M059J (cell line): ENCODE data around the gene CASQ1. TPM values are rescaled to one million over a fixed set of nuclear protein-coding genes. Genes with fewer than 3 reads are reported as not detected.

Experiments
- DNase-seq: peaks from one replicate; pipeline ENCODE4 v3.0.0-alpha.2; 2012; ENCODE audit warnings: low read depth
- total RNA-seq: library from RNA; depleted of rRNA; stranded (reverse); fragments of >200 nt; shearing (Covaris generic); gene quantifications from 2 replicates; pipeline ENCODE4 v1.2.3, GENCODE V29; 2014

The CASQ1 gene
- total RNA-seq, 1 experiment from 2014 or later, result not detected

- DNase-seq, result no peak
Observed at GRCh38 chr1:160168609-160169369, 21.6 kb upstream of the CASQ1 start.

GRCh38 chr1:160169553-160170399 is 20.6 kb upstream of the CASQ1 start:
- no peak for DNase-seq

DNA sequence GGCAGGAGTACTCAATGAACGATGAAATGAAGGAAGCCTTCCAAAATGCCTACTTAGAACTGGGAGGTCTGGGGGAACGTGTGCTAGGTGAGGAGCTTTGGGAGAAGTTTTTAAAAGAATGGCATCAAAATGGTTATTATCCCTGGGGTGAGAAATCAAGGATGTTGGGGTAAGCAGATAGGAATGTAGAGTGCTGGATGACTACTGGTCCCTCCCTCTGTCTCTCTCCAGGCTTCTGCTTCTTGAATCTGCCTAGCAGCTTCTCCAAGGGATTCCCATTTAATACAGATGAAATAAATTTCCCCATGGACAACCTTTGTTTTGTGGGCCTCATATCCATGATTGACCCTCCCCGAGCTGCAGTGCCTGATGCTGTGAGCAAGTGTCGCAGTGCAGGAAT is 19.0 kb upstream of the CASQ1 start:
- DNase-seq, result peak; percentile 24

DNA sequence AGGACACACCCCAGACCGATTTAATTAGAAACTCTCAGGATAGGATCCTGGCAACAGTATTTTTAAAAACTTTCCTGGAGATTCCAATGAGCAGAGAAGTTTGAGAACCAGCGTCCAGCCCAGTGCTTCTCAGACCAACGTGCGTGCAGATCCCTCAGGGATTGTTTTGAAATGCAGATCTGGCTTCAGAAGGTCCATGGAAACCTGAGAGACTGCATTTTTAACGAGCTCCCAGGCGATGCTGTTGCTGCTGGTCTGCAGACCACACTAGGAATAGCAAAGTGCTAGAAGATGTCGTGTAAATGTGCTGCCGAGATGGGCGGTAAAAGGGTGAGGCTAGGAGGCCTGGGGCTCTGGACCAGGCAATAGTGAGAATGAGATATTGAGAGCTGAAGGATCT is 18.4 kb upstream of the CASQ1 start:
- no peak for DNase-seq

- DNase-seq, result no peak
Observed at GRCh38 chr1:160177231-160177630, 13.1 kb upstream of the CASQ1 start.

GRCh38 chr1:160177667-160178066 is 12.7 kb upstream of the CASQ1 start:
- no peak for DNase-seq

DNA sequence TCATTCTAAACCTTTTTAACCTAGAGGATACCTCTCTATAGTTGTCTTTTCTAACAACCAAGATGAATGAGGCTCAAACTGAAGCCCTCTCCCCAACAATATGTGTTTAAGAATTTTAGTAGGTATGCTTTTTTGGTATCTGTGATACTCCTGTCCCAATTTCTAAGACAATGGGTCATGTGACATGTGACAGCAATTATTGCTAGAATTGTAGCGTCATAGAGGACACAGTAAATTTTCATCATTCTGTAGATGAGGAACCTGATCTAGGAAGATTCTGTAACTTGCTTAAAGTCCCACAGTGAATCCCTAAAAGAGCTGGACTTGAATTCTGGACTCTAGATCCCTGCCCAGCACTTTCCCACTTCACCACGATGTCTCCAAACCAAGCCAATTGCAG is 11.6 kb upstream of the CASQ1 start:
- DNase-seq, result no peak

- DNase-seq, result no peak
Observed at GRCh38 chr1:160179336-160179735, 11.0 kb upstream of the CASQ1 start.

DNA sequence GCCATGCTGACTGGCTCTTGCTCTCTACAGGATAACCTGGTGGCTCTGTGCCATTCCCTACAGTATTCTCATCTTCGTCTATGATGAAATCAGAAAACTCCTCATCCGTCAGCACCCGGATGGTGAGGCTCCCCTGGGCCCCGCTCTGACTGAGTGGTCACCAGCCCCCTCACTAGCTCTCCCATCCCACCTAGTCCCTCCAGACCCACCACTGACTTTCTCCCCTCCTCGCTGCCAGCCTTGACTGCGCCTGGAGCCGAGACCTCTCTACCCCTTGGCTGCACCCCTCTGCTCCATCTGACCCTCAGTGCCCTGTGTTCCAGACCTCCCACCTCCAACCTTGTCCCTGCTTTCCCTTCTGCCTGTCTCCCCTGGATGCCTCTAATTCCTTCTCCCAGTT is 4.1 kb upstream of the CASQ1 start:
- DNase-seq, result no peak

DNA sequence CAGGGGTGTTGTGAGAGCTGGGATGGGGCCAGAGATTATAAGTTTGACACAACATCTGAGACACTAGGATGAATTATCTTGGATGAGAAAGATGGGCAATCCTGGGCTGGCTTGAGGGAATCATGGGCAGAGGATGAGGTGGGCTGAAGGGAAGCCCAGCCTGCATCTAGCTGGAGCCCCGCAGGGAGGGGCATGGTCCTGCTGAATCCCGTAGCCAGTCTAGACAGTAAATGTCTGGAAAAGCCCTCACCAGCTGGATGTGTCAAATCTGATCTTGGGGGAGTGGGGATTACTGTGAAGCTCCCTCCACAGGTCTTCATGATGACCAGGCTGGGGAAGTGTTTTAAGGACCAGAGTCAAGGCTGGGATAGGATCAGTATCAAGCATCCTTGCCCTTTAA is 3.6 kb upstream of the CASQ1 start:
- no peak for DNase-seq

GRCh38 chr1:160187407-160187806 is 3.0 kb upstream of the CASQ1 start:
- no peak for DNase-seq

DNA sequence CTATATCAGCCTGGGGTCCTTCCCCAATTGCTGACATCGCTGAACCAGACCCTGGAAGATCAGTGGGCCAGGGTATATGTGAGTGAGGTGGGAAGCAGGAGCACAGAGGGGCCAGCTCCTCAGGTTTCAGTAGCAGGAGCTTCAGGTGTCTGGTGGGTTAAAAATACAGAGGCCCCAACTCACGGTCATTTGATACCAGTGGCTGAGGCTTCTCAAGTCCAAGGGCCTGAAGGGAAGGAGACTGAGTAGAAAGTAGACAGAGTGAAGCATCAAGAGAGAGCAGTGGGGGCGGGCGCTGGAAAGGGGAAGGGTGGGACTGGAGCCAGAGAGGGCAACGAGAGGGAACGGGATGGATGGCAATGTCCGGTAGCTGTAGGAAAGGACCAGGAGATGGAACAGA is 2.0 kb upstream of the CASQ1 start:
- DNase-seq, result no peak

DNA sequence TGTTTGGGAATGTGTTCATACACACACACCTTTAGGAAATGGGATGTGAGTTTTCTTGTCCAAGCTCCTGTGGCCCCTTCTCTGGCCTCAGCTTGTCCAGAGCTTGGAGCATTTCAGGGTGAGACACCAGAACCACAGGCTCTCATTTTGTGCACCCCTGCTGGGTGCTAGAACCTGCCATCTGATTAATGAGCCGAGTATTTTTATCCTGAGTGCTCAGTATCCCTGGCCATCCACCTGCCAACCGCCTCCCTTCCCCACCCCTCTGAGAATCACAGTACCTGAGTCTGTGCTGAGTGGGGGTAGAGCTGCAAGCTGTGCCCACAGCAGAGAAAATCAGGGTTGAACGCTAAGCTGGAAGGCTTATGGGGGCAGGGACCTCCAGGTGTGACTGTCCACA is 1.4 kb downstream of the CASQ1 start:
- DNase-seq, result no peak

DNA sequence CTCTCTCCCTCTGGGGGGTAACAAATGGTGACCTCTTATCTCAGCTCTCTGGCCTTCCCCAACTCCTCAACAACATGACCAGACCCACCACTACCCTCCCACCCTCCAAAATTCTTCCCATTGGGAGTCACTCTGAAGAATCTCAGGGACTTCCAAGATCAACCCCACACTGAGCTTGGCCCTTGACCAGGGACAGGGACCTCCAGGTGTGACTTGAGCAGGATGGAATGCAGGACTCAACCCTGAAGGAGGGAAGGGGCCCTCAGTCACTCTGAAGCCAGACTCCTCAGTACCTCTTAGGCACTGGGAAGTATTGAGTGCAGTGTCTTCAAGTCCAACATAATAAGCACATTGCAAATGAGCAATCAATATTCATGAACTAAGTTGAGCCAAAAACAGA is 1.9 kb downstream of the CASQ1 start:
- DNase-seq, result peak; percentile 26

DNA sequence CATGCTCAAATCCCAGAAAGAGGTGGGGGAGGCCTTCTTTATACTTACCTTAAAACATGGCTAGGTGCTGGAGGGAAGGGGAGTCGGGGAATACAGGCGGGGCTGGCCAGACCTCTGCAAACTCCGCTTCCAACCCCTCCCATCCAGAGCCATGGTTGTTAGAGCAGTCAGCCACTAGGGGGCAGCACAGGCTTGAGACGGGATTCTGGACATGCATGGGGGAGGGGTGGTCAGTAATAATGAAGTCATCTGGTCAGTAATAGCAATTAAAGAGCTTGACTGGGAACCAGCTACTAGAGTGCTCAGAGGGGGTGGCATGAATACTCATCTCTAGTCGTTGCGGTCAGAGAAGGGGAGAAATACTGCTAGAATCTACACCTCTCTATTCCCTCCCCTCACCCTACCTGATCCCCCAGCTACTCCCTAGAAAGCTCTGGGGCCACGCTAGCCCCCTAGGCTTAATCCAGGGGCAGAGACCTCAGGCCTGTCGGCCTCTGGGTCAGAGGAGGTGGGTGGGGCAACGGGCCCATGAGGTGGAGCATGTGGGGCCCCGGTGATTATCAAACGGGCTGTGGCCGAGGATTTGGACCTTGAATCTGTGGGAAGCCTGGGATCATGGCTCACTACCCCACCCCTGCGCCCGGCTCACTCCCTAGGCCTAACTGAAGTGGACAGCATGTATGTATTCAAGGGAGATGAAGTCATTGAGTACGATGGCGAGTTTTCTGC is 2.9 kb downstream of the CASQ1 start:
- DNase-seq, result peak; percentile 85

- no peak for DNase-seq
Observed at GRCh38 chr1:160193832-160194736, 3.7 kb downstream of the CASQ1 start.

DNA sequence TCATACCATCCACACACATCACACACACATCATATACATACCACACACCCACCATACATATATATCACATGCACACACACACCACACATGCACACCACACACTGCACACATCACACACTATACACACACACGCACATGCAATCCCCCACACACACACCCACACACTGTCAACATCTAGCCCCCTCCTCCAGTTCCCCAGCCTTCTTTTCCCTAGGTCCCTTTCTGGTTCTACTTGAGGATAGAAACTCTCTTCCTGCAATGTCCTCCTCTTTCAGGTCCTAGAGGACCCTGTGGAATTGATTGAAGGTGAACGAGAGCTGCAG is 4.3 kb downstream of the CASQ1 start:
- DNase-seq, result no peak

DNA sequence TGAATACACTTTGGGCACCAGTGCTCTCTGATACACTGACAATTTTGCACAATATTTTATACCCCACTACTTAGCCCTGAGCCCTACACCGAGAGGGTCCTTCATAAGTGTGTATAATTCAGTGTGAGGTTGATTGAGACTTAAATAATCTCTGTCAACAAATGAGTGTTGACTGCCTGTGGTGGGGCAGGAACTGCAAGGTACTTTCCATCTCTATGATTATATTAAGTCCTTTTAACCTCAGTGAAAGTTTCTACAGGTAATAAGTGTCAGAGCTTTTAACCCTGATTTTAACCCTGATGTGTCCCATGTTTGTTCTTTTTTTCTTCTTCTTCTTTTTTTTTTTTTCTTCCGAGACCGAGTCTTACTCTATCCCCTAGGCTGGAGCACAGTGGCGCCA is 5.8 kb downstream of the CASQ1 start:
- no peak for DNase-seq

DNA sequence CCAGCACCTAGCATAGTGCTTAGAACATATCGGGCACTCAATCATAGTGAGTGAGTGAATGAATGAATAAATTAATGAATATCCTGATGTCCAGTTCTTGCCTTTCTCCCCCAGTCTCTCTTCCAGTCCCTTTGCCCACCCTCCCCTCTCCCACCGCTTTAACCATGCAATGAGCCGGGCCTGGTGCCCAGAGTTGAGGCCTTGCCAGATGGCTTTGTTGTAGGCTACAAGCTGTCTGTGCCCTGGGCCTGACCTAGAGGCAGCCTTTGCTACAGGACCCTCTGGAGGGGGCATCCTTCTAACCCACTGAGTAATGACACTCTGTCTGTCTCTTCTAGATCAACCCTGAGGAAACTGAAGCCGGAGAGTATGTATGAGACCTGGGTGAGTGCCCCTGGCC is 6.9 kb downstream of the CASQ1 start:
- no peak for DNase-seq

DNA sequence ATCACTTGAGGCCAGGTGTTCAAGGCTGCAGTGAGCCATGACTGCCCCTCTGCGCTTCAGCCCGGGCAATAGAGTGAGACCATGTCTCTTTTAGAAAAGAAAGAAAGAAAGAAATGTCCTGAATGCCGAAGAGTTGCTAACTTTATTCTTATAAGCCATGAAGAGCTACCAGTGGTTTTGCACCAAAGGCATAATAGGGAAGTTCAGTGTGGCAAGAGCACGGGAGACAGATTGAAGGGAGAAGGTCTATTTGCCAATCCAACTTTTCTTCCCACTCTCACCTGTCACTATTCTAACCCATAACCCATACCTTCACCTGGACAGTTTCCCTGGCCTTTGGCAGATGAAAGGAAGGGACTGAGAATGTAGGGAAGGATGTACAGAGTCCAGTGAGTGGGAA is 10.4 kb downstream of the CASQ1 start:
- DNase-seq, result no peak

DNA sequence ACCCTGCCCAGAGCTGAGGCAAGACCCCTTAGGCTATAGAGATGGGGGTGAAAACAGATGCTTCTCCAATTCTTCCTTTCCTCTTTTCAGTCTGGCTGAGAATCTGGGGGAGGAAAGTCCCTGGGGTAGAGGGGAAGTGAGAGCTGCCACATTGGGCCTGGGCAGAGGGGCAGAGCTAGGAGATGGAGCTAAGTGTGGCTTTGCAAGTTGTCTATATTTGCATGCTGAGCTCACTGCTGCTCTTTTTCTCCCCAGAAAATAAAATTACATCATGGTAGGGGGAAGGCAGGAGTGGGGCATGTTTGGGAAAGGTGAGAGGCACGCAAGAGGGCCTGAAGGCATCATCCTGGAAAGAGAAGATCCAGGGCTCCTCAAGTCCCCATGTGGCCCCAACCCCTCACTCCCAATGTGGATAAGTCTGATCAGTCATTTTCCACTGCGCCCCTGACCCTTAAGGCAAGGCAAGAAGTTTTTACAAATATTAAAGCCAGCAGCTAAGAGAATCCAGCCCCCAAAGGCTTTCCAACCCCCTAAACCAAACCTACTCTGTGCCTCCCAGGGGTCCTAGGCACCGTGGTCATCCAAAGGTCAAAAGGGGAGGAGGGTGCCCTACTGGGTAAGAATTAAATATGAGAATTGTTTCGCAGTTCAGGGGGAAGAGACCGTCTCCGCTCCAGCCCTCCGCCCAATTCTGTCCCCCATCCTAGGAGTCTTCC is 14.3 kb downstream of the CASQ1 start:
- DNase-seq, result no peak
